ENCODE results near the gene ARHGAP33. TPM values are rescaled to one million over a fixed set of nuclear protein-coding genes. Genes with fewer than 3 reads are reported as not detected.
A peak's percentile ranks its signal among the peaks of the same experiment; 100 is the strongest.
"Not testable (repeated sequence)": the region's sequence is repeated elsewhere in the genome, so short reads cannot be mapped to it uniquely, and the experiment has no call there.

The ARHGAP33 gene
- total RNA-seq, 1 experiment from 2014 or later, result 43.9 TPM

GRCh38 chr19:35768082-35768421, 7.3 kb upstream of the ARHGAP33 start:
- Mint-ChIP-seq H3K27ac (no peak overlapping the region), H3K9me3 (no peaks in the 10 kb centered on the region), H3K36me3 (peaks cover 13% of the 10 kb centered on the region; the same call in 1 of the 2 replicates), H3K27me3 (ENCODE audit: low read depth) (peaks cover 8% of the 10 kb centered on the region), H3K4me1 (peaks cover 13% of the 10 kb centered on the region), H3K4me3 (no peak overlapping the region)
- ChIA-PET CTCF (interaction anchor here (0.5 to 1.9 kb wide), 10 partner anchors 10 to 163 kb away, joined by 3 to 11 read pairs (median 4); partner anchors contain the start of genes LIN37, PROSER3, PSENEN and U2AF1L4), POLR2A (interaction anchor here (1.1 to 1.6 kb wide), 2 partner anchors 20 to 23 kb away, joined by 4 to 5 read pairs; partner anchors contain the start of genes LIN37, PSENEN and U2AF1L4)
- ATAC-seq, result no peak
- DNase-seq (ENCODE audit: low spot score), result no peak
- TF ChIP-seq ZNF532 (CRISPR knock-in tag; IDR thresholded peaks at IDR 0.05; ENCODE audit: borderline replicate concordance) (no peak), CREB1 (CRISPR knock-in tag; IDR thresholded peaks at IDR 0.05) (no peak), NR2C2 (CRISPR knock-in tag; IDR thresholded peaks at IDR 0.05) (no peak), ZNF281 (CRISPR knock-in tag; IDR thresholded peaks at IDR 0.05) (no peak), ZNF425 (CRISPR knock-in tag; conservative IDR thresholded peaks at IDR 0.05) (no peak)
- TF ChIP-seq, protein P1, sequence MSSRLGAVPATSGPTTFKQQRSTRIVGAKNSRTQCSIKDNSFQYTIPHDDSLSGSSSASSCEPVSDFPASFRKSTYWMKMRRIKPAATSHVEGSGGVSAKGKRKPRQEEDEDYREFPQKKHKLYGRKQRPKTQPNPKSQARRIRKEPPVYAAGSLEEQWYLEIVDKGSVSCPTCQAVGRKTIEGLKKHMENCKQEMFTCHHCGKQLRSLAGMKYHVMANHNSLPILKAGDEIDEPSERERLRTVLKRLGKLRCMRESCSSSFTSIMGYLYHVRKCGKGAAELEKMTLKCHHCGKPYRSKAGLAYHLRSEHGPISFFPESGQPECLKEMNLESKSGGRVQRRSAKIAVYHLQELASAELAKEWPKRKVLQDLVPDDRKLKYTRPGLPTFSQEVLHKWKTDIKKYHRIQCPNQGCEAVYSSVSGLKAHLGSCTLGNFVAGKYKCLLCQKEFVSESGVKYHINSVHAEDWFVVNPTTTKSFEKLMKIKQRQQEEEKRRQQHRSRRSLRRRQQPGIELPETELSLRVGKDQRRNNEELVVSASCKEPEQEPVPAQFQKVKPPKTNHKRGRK (CRISPR knock-in tag; IDR thresholded peaks at IDR 0.05; ENCODE audit: borderline replicate concordance), result no peak
- TF ChIP-seq, protein P2, sequence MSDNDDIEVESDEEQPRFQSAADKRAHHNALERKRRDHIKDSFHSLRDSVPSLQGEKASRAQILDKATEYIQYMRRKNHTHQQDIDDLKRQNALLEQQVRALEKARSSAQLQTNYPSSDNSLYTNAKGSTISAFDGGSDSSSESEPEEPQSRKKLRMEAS (CRISPR knock-in tag; IDR thresholded peaks at IDR 0.05), result 0 out of 2 replicates have a peak, but pooled peaks have one; percentile 8

GRCh38 chr19:35772362-35772761, 3.0 kb upstream of the ARHGAP33 start:
- H3K4me1 Mint-ChIP-seq, result peaks cover 35% of the 10 kb centered on the region
- H3K9me3 Mint-ChIP-seq; H3K27ac Mint-ChIP-seq; ATAC-seq; H3K36me3 Mint-ChIP-seq; H3K4me3 Mint-ChIP-seq; CTCF ChIA-PET; POLR2A ChIA-PET; DNase-seq (ENCODE audit: low spot score): not testable (repeated sequence)
- peaks cover 25% of the 10 kb centered on the region for H3K27me3 Mint-ChIP-seq (ENCODE audit: low read depth)

DNA sequence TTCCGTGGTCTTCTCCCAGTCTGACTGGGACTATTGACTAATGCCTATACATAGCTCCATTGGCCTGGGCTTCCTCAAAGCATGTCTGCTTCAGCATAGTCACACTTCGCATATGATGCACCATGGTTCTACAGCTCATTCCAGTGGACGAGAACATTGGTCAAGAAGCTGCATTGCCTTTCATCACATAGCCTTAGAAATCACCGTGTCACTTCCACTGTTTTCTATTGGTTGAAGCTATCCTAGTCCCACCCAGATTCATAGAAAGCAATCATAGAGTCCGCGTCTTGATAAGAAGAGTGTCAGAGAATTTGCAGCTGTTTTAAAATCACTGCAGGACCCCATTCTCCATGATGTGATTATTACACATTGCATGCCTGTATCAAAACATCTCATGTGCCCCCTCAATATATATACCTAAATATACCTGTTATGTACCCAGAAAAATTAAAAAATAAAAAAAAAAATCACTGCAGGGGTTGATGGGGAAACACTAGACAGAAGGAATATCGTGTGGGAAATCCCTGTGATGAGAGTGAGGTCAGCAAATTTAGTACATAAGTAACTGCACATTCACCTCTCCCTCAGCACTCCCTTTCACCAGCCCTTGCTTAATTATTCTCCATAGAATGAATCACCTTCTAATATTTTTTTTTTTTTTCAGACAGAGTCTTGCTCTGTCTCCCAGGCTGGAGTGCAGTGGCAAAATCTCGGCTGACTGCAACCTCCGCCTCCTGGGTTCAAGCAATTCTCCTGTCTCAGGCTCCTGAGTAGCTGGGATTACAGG, 2.2 kb upstream of the ARHGAP33 start:
- ATAC-seq (no peak), DNase-seq (ENCODE audit: low spot score) (no peak)
- peaks cover 5% of the 10 kb centered on the region; the same call in 1 of the 2 replicates for H3K36me3 Mint-ChIP-seq
- peaks cover 36% of the 10 kb centered on the region for H3K4me1 Mint-ChIP-seq
- no peaks in the 10 kb centered on the region for H3K9me3 Mint-ChIP-seq
- ChIA-PET CTCF (no interaction called here), POLR2A (interaction anchor here (0.6 to 0.7 kb wide), 2 partner anchors 25 to 86 kb away, joined by 3 read pairs; partner anchors contain the start of gene LIN37)
- peaks cover 30% of the 10 kb centered on the region for H3K27me3 Mint-ChIP-seq (ENCODE audit: low read depth)
- no peak overlapping the region for H3K27ac Mint-ChIP-seq
- H3K4me3 Mint-ChIP-seq, result no peak overlapping the region
- TF ChIP-seq KAT7 (CRISPR knock-in tag; IDR thresholded peaks at IDR 0.05; ENCODE audit: borderline replicate concordance) (no peak), ERG (CRISPR knock-in tag; IDR thresholded peaks at IDR 0.05) (no peak), ZNF425 (CRISPR knock-in tag; conservative IDR thresholded peaks at IDR 0.05) (no peak), EMX1 (CRISPR knock-in tag; IDR thresholded peaks at IDR 0.05) (no peak), ZNF219 (CRISPR knock-in tag; IDR thresholded peaks at IDR 0.05; ENCODE audit: borderline replicate concordance) (no peak)
- TF ChIP-seq, protein P3, sequence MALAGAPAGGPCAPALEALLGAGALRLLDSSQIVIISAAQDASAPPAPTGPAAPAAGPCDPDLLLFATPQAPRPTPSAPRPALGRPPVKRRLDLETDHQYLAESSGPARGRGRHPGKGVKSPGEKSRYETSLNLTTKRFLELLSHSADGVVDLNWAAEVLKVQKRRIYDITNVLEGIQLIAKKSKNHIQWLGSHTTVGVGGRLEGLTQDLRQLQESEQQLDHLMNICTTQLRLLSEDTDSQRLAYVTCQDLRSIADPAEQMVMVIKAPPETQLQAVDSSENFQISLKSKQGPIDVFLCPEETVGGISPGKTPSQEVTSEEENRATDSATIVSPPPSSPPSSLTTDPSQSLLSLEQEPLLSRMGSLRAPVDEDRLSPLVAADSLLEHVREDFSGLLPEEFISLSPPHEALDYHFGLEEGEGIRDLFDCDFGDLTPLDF (CRISPR knock-in tag; IDR thresholded peaks at IDR 0.05), result no peak

All from WTC11 (cell line).